Right ventricle myocardium inferior (tissue), 1 donor: Measurements from ENCODE around the gene FKBP2. TPM values are rescaled to one million over a fixed set of nuclear protein-coding genes. Genes with fewer than 3 reads are reported as not detected.

ENCODE experiments used
- ATAC-seq: fragments of 200-7000 bp; cut with Tn5 transposase; one replicate; pipeline ENCODE4 v1.9.1; 2020; ENCODE audit warnings: mild to moderate bottlenecking, moderate library complexity
- DNase-seq: peaks from one replicate; pipeline ENCODE4 v3.0.0; 2021; ENCODE audit errors: missing footprints
- intact Hi-C: fragments of 100-400 bp; cut with DNase I; formaldehyde crosslinking; loops from one replicate; pipeline ENCODE4 v1.11.0; 2022
- long read RNA-seq: library from polyadenylated mRNA; unstranded; transcript quantifications from one replicate; pipeline ENCODE4 v2.0.0, GENCODE V29; 2021
- total RNA-seq: library from RNA; stranded (reverse); fragmentation: NEBNext Ultra II Directional; extraction: Animal tissue kit (Norgen Biotek cat#: 25700); gene quantifications from one replicate; pipeline ENCODE4 v1.2.1, GENCODE V29; 2021
- donor health status: DM: no; HTN: yes; CAD: no; lungs with severe emphysema.

FKBP2 gene
- total RNA-seq: 50.6 TPM
- long read RNA-seq, transcript FKBP2-201 (6 exons, 657 nt): major isoform, 23 of 34 reads
- long read RNA-seq, partial matches to known transcripts: 6 of 34 reads
- long read RNA-seq, other reads (novel, unspliced or antisense): 1 of 34 reads

DNA sequence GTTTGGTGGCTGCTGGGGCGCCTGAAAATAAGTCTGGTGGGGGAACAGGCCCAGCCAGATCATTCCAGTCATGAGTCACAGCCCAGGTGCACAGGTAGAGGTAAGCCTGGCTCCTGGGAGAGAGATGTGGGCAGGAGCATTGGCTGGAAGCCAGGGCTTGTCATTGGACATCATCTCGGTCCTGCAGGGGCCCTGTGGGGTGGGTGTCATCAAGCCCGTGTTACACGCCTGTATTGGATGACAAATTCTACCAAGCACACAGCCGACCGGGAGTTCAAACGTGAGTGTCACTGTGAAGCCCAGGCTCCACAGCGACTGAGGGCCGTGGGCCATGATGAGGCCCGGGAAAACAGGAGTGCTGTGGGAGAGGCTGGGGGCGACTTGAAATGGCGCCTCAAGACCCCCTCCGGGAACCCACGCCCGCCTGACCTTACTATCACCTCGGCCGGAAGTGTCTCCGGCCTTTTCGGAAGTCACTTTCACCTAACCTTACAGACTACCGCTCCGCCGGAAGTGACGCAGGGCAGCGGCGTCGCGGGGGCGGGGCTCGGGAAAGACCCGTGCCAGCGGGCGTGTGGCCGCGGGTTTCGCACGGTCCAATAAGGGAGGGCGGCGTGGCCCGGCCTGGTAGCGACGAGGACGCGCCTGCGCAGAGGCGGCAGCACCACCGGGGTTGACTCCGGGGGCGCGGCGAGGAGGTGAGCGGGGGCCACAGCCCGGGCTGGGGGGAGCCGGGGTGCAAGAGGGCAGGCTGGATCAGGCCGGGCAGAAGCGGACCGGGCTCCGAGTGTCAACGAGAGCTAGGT is at the start of gene FKBP2:
Gene FKBP2 (plus strand): TSS at position 661 of the 806 bp plus-strand sequence. CDS start 1,293 bp downstream, outside the sequence.
- intact Hi-C loops: loop anchor here (2.0 kb wide), 1 partner anchor 64 kb away; the partner anchor contains the start of gene ESRRA
- ATAC-seq: peak; percentile 81
- DNase-seq: peak; percentile 99

DNA sequence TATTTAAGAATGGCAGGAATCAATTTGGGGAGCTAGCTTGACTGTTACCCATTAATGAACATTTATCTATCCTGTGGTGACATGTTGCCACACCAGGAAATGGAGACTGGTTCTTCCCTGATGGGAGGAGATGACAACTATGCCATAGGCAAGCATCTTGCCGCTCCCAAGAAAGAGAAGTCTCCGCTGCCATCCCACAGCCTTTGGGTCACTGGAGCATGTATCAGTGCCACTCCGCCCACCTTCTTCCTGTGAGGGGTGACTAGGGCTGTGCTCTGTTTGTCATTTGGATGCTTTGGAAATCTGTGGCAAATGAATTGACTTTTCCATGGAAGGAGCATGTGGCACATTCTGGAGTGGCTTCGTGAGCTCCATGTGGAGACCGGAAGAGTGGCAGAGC is 48.5 kb upstream of the FKBP2 start:
- DNase-seq: no peak
- intact Hi-C loops: no loop called here
- ATAC-seq: no peak

DNA sequence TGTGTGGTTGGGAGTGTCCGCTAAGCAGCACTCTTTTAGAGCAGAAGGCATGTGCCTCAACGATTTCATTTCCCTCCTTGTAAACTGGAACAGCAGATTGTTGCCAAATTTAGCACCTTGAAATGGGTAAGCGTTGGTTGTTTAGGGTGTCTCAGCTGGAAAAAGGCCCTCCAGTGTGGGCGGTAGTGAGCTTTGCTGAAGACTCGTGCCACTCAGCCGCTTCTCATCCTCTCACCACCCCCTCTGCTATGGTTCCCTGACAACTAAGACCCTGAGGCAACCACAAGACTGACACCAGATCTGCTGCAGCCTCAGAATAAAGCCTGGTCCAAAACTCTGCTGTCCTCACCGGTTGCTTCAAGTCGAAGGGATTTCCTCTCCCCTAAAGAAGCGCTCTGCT is 44.3 kb upstream of the FKBP2 start:
- no peak for ATAC-seq
- intact Hi-C loops: no loop called here
- no peak for DNase-seq

DNA sequence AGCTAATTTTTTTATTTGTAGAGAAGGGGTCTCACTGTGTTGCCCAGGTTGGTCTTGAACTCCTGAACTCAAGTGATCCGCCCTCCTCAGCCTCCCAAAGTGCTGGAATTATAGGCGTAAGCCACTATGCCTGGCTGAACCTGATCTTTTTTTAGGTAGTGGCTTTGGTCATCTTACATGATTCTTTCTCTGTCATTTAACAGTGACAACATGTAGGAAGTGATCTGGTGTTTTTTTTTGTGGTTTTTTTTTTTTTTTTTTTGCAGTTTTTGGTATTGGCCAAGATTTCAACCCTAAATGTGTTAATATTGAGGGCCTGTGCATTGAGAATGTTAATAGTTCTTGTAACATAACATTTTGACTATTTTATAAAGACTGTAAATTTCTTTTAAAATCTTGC is 42.4 kb upstream of the FKBP2 start:
- intact Hi-C loops: no loop called here
- DNase-seq (no peak), ATAC-seq (no peak)

DNA sequence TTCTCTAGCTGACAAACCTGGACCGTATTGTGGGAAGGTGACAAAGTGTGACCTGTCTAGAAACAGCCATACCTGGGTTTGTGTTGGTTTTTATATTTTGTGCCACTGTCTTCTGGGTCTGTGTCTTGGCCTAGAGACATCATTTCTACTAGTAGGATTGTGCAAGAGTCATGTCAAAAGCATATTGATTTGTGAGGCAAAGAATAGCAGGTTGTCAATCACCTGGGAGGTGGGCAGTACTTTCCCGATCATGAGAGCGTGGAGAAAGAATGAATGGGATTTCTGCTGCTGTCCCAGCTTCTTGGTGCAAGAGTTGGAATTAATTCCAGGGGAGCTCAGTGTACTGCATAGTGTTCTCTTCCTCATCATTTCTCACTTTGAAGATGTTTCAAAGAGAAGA is 39.4 kb upstream of the FKBP2 start:
- ATAC-seq (no peak), DNase-seq (no peak)
- intact Hi-C loops: loop anchor here (5.0 kb wide), 1 partner anchor 86 kb away; the partner anchor contains the start of gene GPR137

DNA sequence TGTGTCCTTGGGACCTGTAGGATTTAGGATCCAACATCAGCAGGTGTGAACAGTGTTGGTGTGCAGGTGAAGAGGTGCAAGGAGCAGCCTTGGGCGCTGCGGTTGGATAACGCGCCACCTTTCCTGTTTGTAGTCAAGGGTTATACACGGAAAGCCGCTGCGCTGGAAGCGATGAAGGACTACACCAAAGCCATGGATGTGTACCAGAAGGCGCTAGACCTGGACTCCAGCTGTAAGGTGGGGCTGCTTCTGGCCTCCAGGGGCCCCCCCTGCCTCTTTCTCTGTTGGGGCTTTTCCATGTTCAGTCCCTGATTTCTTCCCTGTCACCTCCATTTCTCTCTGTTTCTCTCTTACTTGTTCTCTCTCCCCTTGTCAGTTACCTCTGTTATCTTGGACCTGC is 37.9 kb upstream of the FKBP2 start:
- intact Hi-C loops: loop anchor here (5.0 kb wide), 1 partner anchor 84 kb away; the partner anchor contains the start of gene GPR137
- ATAC-seq (no peak), DNase-seq (peak; percentile 46)

DNA sequence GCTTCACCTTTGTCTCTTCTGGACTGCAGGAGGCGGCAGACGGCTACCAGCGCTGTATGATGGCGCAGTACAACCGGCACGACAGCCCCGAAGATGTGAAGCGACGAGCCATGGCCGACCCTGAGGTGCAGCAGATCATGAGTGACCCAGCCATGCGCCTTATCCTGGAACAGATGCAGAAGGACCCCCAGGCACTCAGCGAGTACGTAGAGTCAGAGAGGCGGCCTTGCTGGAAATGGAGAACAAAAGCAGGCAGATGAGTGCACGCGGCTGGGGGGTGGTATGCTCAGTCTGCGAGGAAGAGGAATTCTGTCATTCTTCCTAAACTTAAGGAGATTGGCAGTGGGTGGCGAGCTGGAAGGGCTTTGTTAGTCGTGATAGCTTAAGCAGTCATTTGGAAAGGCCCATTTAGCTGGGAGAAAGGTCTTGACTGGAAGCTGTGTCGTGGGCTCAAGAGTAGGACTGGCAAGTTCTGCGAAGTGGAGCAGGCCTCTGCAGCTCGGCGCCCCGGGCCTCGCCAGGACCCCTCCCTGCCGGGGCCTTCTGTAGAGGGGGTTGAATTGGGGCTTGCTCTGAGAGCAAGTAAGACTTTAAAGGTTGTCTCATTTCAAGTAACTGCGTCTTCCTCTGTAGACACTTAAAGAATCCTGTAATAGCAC is 37.3 kb upstream of the FKBP2 start:
- intact Hi-C loops: loop anchor here (1.0 to 5.0 kb wide), 2 partner anchors 84 to 101 kb away; partner anchors contain the start of gene GPR137
- DNase-seq: peak; percentile 37
- no peak for ATAC-seq

DNA sequence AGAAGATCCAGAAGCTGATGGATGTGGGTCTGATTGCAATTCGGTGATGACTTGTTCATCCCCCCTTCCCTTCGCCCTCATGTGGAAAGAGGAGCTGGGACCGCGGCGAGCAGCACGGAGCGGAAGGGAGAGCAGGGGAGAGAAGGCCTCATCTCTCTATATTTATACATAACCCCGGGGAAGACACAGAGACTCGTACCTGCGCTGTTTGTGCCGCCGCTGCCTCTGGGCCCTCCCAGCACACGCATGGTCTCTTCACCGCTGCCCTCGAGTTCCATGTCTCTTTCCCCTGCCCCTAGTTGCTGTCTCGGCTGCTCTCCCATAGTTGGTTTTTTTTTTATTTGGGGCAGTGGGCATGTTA is 36.8 kb upstream of the FKBP2 start:
- DNase-seq (no peak), ATAC-seq (no peak)
- intact Hi-C loops: loop anchor here (1.0 to 5.0 kb wide), 2 partner anchors 83 to 100 kb away; partner anchors contain the start of gene GPR137

DNA sequence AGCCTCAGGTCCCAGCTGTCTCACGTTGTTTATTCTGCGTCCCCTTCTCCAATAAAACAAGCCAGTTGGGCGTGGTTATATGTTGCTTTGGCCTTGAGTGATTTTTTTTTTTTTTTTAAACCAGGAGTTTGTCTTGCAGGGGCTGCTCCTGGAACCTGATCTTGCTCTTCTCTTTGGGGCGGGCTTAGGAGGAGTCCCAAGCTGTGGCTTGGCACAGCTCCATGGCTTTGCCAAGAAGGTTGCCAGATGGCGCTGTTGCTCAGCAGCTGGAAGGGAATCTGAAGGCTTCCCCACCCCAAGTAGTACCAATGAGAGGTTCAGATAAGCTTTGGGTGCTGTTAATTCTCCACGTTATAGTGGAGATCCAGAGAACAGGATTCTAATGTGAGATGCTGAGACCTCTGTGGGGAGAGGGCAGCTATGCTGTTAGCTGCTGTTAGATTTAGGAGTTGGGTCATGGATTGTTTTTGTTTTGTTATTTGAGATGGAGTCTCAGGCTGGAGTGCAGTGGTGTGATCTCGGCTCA is 36.4 kb upstream of the FKBP2 start:
- intact Hi-C loops: loop anchor here (1.0 to 5.0 kb wide), 2 partner anchors 83 to 100 kb away; partner anchors contain the start of gene GPR137
- DNase-seq (peak; percentile 92), ATAC-seq (peak; percentile 47)

DNA sequence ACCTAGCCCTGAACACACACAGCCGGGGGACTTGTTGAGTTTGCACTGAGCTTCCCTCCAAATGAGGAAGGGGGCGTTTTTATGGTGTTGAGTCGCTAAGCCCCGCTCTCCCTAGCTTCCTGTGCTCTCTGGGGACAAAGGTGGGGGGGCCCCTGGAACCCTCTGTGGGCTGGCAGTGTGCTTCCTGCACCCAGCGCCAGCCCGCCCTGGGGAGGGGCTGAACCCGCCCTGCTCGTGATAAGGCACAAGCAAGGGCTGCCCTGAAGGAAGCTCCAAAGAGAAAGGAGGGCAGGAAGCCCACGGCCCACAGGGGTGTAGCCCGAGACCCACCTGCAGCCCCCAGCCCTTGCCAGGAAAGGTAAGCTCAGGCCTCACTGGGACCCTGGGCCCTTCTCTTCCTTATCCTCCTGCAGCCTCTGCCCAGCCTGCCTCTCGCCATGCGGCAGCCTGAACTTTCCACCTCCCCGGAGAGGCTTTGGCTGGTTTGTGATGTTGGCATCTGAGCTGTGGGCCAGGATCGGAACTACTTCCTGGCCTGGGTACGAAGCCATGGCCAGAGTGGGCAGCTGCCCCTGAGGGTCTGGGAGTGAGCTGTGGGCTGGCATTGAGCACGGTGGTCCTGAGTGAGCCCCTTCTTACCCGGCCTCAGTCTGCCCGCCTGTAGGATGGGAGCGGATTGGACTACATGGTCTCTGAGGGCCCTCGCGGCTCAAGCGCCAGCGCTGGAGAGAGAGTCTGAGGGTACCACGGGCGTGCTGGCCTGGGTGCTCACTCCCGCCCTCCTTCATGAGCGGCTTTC is 34.2 kb upstream of the FKBP2 start, which contains the start of gene FERMT3:
Gene FERMT3 (plus strand): TSS at position 265 of the 799 bp plus-strand sequence. CDS start 644 bp downstream, outside the sequence.
- intact Hi-C loops: no loop called here
- peak; percentile 45 for ATAC-seq
- peak; percentile 88 for DNase-seq

DNA sequence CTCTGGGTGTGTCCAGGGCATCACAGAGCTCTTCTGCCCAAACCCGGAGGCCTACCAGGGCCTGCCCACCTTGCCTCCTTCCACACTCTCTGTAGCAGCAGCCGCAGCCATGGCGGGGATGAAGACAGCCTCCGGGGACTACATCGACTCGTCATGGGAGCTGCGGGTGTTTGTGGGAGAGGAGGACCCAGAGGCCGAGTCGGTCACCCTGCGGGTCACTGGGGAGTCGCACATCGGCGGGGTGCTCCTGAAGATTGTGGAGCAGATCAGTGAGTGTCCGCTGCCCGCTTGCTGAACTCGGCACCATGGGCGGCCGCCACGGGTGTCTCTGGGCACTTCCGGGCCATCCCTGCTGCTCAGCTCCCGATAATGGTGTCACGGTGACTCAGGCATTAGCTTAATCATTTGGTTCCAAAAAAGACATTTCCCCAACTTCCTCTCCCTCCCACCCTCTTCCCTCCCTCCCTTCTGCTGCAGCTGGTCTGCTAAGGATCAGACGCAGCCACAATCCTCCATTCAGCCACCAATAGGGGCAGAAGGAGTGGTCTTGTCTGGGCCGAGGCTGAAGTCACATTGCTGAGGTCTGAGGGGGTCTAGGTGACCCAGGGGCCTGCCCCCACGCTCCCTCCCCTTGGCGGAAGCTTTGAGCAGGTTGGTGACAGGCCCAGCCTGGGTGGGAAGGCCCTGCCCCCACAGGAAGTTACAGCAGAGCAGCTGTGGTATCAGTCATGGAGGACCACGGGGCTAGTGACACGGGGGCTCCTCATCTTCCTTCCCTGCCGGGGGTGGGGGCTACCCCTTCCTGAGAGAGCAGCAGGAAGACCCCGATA is 33.4 kb upstream of the FKBP2 start:
- ATAC-seq: peak; percentile 69
- intact Hi-C loops: no loop called here
- peak; percentile 89 for DNase-seq

DNA sequence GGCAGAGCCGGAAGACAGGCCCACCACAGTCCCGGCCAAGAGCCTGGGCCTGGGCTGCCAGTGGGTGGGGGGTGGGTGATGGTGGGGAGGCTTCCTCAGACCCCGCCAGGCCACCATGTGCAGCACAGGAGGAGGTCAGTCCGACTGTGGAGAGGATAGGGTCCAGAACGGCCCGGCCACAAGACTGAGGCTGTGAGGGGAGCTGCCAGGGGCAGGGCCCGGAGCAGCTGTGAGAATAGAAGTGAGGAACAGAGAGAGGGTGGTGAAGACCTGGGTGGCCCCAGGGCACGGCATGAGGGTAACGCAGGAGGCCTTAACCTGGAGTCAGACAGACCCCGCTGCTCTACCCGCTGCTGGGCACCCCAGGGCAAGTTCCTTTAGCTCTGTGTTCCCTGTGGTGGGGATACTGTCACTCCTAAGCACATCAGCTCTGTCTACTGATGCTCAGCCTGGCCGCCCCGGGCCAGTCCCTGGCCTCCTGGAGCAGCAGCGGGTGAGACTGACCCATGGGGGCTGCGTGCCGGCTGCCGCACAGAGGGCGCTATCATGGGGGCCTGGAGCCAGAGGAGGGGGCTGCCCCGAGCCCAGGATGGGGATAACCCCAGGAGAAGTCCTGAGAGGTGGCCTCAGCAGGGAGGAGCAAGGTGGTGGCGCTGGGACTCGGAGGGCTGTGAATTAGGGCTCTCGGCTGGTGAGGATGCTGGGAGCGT is 32.7 kb upstream of the FKBP2 start:
- intact Hi-C loops: no loop called here
- DNase-seq: peak; percentile 64
- ATAC-seq: no peak

DNA sequence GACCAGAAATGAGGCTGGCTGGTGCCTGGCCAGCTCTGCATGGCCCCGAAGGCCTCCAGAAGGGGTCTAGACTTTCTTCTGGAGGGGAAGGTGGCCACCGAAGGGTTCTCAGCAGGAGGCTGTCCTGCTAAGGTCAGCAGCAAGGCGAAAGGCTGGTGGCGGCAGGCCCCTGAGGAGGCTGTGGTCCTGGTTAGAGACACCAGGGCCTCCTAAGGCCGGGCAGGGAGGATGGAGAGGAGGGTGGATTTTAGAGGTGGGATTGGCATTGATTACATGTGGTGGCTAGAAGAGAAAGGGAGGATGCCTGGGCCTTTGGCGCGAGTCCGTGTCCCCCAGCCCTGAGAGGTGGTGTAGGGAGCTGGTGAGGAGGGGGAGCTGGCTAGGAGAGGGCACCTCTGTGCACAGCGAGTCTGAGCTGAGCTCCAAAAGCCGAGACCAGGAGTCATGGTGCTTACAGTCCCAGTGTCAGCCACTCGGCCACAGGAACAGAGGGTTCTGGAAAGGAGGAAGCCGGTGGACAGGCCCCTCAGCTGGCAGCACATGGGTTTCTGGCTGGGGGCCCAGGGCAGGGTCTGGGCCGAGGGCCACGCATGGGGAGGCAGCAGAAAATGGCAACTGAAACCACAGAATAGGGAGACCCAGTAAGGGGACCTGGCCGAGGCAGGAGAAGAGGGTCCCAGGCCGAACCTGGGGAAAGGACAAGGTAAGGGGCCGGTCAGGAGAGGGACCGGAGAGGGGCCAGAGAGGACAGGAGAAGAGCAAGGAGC is 31.9 kb upstream of the FKBP2 start:
- intact Hi-C loops: no loop called here
- peak; percentile 61 for DNase-seq
- ATAC-seq: no peak

DNA sequence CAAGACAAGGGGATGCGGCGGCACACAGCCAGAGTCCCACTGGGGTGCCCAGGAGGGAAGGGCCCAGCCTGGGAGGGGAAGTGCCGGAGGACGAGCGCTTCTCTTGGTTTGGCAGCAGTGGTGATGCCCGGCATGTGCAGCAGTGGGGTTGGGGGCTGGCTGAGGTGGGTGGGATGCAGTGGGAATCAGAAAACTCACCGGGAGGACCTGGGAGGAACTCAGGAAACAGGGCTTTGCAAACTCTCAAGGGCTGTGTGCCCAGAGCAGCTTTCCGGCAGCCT is 31.4 kb upstream of the FKBP2 start:
- ATAC-seq: no peak
- no peak for DNase-seq
- intact Hi-C loops: no loop called here

DNA sequence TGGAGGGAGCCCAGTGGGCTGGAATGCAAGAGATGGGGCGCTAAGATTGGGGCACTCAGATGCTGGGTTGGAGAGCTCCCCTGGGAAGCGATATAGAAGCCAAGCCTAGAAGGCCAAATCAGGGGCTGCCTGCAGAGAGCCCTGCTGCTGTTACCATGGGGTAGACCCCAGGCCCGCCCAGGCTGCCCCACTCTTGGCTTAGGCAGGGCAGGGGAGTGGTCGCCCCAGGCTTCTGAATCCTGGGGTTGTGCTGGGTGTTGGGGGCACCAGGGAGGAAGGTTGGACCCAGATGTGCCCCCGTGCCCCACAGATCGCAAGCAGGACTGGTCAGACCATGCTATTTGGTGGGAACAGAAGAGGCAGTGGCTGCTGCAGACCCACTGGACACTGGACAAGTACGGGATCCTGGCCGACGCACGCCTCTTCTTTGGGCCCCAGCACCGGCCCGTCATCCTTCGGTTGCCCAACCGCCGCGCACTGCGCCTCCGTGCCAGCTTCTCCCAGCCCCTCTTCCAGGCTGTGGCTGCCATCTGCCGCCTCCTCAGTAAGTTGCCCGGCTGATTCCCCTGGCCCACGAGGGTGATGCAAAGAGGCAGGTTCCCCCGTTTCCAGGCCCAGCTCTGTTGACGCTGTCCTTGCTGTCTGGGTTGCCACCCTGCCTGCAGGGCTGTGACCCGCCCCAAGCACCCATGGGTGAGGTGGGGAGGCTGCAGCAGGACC is 30.4 kb upstream of the FKBP2 start:
- intact Hi-C loops: no loop called here
- DNase-seq: peak; percentile 58
- no peak for ATAC-seq
